Right lobe of liver (tissue), 6 donors: ENCODE measurements around the gene ADISSP. TPM values are rescaled to one million over a fixed set of nuclear protein-coding genes. Genes with fewer than 3 reads are reported as not detected.

Experiments used
- ATAC-seq, 4 donors: fragments of 200-7000 bp; cut with Tn5 transposase; one replicate each; pipeline ENCODE4 v1.9.1; 2020; ENCODE audit warnings: mild to moderate bottlenecking in 4 of 4, moderate library complexity in 4 of 4
- DNase-seq, 3 donors: peaks; one replicate each; pipeline ENCODE4 v3.0.0-alpha.2; 2020
- H3K27ac ChIP-seq, 3 donors: fragments of 200-600 bp; one replicate each; pipeline ENCODE4 v1.8.0; 2022
- H3K27me3 ChIP-seq, 2 donors: fragments of 200-600 bp; one replicate each; pipeline ENCODE4 v1.8.0; 2022
- H3K36me3 ChIP-seq, 4 donors: fragments of 200-600 bp; sonication (generic) in 1 of 4; one replicate each; pipeline versions ENCODE4 v1.5.1 to v1.8.0; 2017 to 2022; ENCODE audit warnings: control low read depth in 1 of 4
- H3K4me1 ChIP-seq, 4 donors: fragments of 200-600 bp; sonication (generic) in 1 of 4; one replicate each; pipeline versions ENCODE4 v1.5.1 to v1.8.0; 2017 to 2022; ENCODE audit warnings: control low read depth in 1 of 4
- H3K4me3 ChIP-seq, 3 donors: fragments of 200-600 bp; one replicate each; pipeline ENCODE4 v1.8.0; 2022
- H3K9me3 ChIP-seq, 4 donors: fragments of 200-600 bp; sonication (generic) in 1 of 4; one replicate each; pipeline versions ENCODE4 v1.5.1 to v1.8.0; 2017 to 2022; ENCODE audit warnings: control low read depth in 1 of 4
- POLR2A ChIP-seq: fragments of 450-650 bp; IDR thresholded peaks from one replicate; pipeline ENCODE4 v1.6.1; 2017; ENCODE audit warnings: antibody characterized with exemption, mild to moderate bottlenecking
- WGBS: methylation state at CpG from one replicate; pipeline ENCODE4 v1.1.6; 2018; ENCODE audit warnings: low coverage, low lambda C conversion rate; ENCODE audit not compliant: insufficient coverage; ENCODE audit errors: missing lambda C conversion rate; 5-methylcytosine and 5-hydroxymethylcytosine counted together
- intact Hi-C, 2 donors: fragments of 100-400 bp; cut with DNase I; formaldehyde crosslinking; loops; one replicate each; pipeline versions ENCODE4 v1.11.2 to v1.14.1; 2022
- total RNA-seq, 6 experiments: library from RNA; depleted of rRNA in 2 of 6; stranded (reverse); fragments of >200 nt in 2 of 6; fragmentation: NEBNext Ultra II Directional in 3 of 6; extraction: Animal tissue kit (Norgen Biotek cat#: 25700) in 3 of 6; gene quantifications; one replicate each; pipeline versions ENCODE4 v1.1.0 to v1.2.4, GENCODE V29; 2016 to 2023
- TF ChIP-seq, protein P1 (sequence below), 4 donors: fragments of 200-600 bp in 3 of 4; fragments of 450-650 bp in 1 of 4; IDR thresholded peaks; one replicate each; pipeline versions ENCODE4 v1.5.1 to v1.8.0; 2016 to 2022; ENCODE audit warnings: antibody characterized with exemption in 4 of 4, mild to moderate bottlenecking in 2 of 4
- donor health status: DM: no; HTN: yes; CAD: no.
- donor health status: DM: no; HTN: no; CAD: no.
- donor health status: DM: no; HTN: no; CAD: no.
- donor health status: DM: no; HTN: yes; CAD: no.
- donor health status: DM: no; HTN: yes; CAD: no.

The ADISSP gene
- total RNA-seq, 6 experiments from 2014 or later, result 9.6 to 11.7 (median 9.9) TPM

DNA sequence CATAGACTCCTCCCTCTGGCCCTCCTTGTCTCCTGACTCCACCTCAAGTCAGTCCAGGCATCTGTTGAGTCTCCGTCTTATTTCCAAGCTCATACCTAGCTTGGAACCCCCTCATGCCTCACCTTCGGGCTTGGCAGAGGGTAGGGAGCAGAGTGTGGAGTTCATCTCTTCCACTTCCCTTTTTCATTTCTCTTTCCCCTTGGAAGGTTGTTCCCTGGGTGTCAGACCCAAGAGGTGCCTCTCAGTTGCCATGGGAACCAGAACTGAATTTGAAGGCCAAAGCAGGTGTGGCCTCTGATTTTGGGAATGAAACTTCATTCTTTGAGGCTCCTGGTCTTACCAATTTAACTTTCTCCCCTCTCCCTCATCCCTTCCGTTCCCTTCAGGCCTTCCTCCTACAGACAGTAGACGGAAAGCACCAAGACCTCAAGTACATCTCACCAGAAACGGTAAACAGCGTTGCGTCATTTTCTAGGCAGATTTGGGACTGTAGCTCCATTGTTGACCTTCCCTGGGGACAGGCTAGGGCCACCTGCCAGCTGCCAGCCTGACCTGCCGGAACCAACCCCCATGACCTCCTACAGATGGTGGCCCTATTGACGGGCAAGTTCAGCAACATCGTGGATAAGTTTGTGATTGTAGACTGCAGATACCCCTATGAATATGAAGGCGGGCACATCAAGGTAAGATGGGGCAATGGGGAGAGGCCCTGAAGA is 35.1 kb upstream of the ADISSP start:
- TF ChIP-seq POLR2A, result no peak
- TF ChIP-seq, protein P1, sequence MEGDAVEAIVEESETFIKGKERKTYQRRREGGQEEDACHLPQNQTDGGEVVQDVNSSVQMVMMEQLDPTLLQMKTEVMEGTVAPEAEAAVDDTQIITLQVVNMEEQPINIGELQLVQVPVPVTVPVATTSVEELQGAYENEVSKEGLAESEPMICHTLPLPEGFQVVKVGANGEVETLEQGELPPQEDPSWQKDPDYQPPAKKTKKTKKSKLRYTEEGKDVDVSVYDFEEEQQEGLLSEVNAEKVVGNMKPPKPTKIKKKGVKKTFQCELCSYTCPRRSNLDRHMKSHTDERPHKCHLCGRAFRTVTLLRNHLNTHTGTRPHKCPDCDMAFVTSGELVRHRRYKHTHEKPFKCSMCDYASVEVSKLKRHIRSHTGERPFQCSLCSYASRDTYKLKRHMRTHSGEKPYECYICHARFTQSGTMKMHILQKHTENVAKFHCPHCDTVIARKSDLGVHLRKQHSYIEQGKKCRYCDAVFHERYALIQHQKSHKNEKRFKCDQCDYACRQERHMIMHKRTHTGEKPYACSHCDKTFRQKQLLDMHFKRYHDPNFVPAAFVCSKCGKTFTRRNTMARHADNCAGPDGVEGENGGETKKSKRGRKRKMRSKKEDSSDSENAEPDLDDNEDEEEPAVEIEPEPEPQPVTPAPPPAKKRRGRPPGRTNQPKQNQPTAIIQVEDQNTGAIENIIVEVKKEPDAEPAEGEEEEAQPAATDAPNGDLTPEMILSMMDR (IDR thresholded peaks at IDR 0.05), result no peak
- Histone ChIP-seq H3K4me3 (no peak overlapping the region), H3K27me3 (no peaks in the 10 kb centered on the region), H3K27ac (peak overlapping the region; percentile 60 to 71 (median 67)), H3K36me3 (peaks cover 0 to 2% (median 0%) of the 10 kb centered on the region in 4 donors), H3K4me1 (peaks cover 0 to 46% (median 21%) of the 10 kb centered on the region in 4 donors), H3K9me3 (no peaks in the 10 kb centered on the region)
- DNase-seq (peak; percentile 82 to 91 (median 89)), ATAC-seq (peak; percentile 56 to 73 (median 71))
- WGBS, result 36% methylated on average over 10 of the region's 11 CpGs
- intact Hi-C loops, result no loop called here

DNA sequence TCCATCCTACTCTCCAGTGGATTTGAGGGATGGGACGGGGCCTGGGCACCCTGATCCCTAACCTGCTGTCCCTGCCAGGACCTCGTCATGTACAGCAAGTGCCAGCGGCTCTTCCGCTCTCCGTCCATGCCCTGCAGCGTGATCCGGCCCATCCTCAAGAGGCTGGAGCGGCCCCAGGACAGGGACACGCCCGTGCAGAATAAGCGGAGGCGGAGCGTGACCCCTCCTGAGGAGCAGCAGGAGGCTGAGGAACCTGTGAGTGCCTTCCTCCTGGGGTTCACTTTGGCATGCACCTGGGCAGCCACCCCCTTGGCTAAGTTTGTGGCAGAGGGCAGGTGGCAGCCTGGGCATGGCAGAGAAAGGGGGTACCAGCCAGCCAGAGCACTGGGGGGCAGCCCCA is 34.3 kb upstream of the ADISSP start:
- DNase-seq, result no peak

DNA sequence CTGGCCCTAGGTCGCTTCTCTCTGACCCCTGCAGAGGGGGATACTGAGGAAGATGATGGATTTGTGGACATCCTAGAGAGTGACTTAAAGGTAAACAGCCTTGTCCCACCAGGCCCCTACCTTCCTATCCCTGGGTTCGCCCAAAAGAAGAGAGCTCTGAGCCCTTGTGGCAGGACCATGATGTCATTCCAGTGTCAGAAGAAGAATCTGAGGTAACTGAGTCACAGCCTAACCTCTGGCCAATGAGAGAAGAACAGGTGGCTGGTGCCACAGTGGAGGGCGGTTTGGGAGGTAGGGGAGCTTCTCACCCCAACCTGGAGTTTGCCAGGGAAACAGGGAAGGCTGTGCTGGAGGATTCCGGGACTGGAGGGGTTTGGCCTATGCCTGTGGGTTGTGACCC is 33.7 kb upstream of the ADISSP start:
- no peak overlapping the region for H3K27ac ChIP-seq
- H3K4me3 ChIP-seq, result no peak overlapping the region
- WGBS, result 93% methylated on average over 2 of the region's 4 CpGs
- peaks cover 0 to 2% (median 0%) of the 10 kb centered on the region in 4 donors for H3K36me3 ChIP-seq
- TF ChIP-seq, protein P1 (IDR thresholded peaks at IDR 0.05), result no peak
- no peak for TF ChIP-seq POLR2A
- intact Hi-C loops, result no loop called here
- H3K4me1 ChIP-seq, result peaks cover 0 to 44% (median 19%) of the 10 kb centered on the region in 4 donors
- no peaks in the 10 kb centered on the region for H3K27me3 ChIP-seq
- ATAC-seq (no peak), DNase-seq (peak in 1 of 3 donors; percentile 11)
- H3K9me3 ChIP-seq, result no peaks in the 10 kb centered on the region

More for the DNA sequence above, 34.3 kb upstream of the ADISSP start:
- H3K4me1 ChIP-seq, result peaks cover 0 to 44% (median 19%) of the 10 kb centered on the region in 4 donors
- no peak for ATAC-seq
- H3K27me3 ChIP-seq, result no peaks in the 10 kb centered on the region
- H3K36me3 ChIP-seq, result peaks cover 0 to 2% (median 0%) of the 10 kb centered on the region in 4 donors
- no peak for TF ChIP-seq POLR2A
- TF ChIP-seq, protein P1 (IDR thresholded peaks at IDR 0.05), result no peak
- intact Hi-C loops, result no loop called here
- no peak overlapping the region for H3K4me3 ChIP-seq
- peak overlapping the region in 2 of 3 donors; percentile 67 to 71 for H3K27ac ChIP-seq
- WGBS, result no CpG with 5 or more reads among the region's 13 CpGs
- no peaks in the 10 kb centered on the region for H3K9me3 ChIP-seq

DNA sequence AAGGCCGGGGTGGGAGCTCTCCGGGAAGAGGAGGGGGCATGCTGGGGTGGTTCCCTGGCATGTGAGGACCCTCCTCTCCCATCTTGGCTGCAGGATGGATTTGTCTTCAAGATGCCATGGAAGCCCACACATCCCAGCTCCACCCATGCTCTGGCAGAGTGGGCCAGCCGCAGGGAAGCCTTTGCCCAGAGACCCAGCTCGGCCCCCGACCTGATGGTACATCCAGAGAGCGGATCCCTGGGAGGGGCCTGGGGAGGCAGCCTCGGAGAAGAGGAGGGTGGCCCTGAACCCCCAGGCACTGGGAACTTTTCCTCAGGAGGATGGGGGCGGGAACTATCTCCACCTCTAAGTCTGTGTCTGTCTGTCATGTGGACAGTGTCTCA is 33.3 kb upstream of the ADISSP start:
- peaks cover 0 to 40% (median 19%) of the 10 kb centered on the region in 4 donors for H3K4me1 ChIP-seq
- no peak for ATAC-seq
- DNase-seq, result no peak
- intact Hi-C loops, result no loop called here
- H3K27ac ChIP-seq, result no peak overlapping the region
- H3K36me3 ChIP-seq, result peaks cover 0 to 2% (median 0%) of the 10 kb centered on the region in 4 donors
- H3K9me3 ChIP-seq, result no peaks in the 10 kb centered on the region
- no peak overlapping the region for H3K4me3 ChIP-seq
- WGBS, result no CpG with 5 or more reads among the region's 8 CpGs
- TF ChIP-seq, protein P1 (IDR thresholded peaks at IDR 0.05), result no peak
- no peak for TF ChIP-seq POLR2A
- no peaks in the 10 kb centered on the region for H3K27me3 ChIP-seq
